ENCODE results near the gene UROS.

DNA sequence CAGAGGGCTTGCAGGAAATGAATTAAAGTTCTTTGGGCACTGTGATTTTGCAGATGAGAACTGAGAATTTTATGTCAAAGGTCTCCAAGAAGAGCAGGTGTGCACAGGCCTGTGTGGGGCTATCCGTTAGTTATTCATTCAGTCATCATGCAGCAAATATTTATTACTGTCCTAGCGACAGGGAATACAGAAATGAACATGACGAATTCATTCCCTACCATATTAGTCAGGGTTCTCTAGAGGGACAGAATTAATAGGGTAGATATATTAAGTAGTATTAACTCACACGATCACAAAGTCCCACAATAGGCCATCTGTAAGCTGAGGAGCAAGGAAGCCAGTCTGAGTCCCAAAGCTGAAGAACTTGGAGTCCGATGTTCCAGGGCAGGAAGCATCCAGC, 44.5 kb downstream of the UROS start:
- TF ChIP-seq CTCF (IDR thresholded peaks at IDR 0.05), result no peak
- TF ChIP-seq EZH2phosphoT487 (IDR thresholded peaks at IDR 0.05; ENCODE audit: borderline replicate concordance, low read depth), result no peak
- no peak for TF ChIP-seq RFX5 (IDR thresholded peaks at IDR 0.05; ENCODE audit: low read length)
- TF ChIP-seq EP300 (IDR thresholded peaks at IDR 0.05; ENCODE audit: borderline replicate concordance in 1 of 2, low read depth in 1 of 2, low read length in 1 of 2), result no peak
- TF ChIP-seq FOXJ3 (CRISPR knock-in tag; IDR thresholded peaks at IDR 0.05), result no peak
